Fibroblast of peridontal ligament (primary cell): Measurements from ENCODE around the gene LRRC37B.
"Not testable (repeated sequence)": the region's sequence is repeated elsewhere in the genome, so short reads cannot be mapped to it uniquely, and the experiment has no call there.

Source experiments
- DNase-seq: peaks from one replicate; pipeline ENCODE4 v3.0.0-alpha.2; 2010; ENCODE audit errors: extremely low read depth

Gene LRRC37B

DNA sequence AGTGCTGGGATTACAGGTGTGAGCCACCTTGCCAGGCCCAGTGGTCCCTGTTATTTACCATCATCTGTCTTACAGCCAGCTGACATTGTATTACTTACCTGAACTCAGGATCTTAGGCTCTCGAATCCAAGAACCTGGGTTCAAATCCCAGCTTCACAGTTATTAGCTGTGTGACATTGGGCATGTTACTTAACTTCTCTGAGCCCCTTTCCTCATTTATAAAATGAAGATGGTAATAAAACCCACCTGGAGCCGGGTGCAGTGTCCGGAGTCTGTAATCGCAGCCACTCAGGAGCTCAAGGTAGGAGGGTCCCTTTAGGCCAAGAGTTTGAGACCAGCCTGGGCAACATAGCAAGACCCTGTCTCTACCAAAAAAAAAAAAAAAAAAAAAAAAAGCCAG is 79.7 kb downstream of the LRRC37B start:
- not testable (repeated sequence) for DNase-seq

DNA sequence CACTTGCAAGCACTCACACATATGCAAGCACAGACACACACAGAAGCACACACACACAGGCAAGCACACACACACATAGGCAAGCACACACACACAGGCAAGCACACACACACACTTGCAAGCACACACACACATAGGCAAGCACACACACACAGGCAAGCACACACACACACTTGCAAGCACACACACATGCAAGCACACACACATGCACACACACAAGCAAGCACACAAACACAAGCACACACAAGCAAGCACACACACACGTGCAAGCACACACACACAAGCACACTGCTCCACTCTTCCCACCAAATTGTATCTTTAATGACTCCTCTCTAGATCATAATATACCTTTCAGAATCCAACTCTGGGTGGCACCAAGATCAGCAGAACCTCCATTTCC is 84.9 kb downstream of the LRRC37B start:
- not testable (repeated sequence) for DNase-seq

DNA sequence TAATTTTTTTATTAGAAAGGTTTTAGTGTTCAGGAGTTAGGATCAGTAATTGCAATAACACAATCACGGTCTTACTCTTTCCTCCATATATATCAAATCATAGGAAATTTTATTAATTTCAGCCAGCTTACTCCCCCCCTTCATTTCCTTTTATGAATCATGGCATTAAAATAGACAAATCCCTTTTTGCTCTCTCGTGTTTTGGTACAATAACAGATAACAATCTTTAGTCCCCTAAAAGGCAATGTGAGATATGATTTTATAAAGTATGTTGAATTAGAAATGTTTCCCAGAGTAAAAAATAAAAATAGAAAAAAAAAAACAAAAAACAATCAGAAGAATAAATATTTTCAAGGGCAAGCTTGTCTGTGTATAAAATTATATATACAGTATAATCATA is 92.5 kb downstream of the LRRC37B start:
- DNase-seq = no peak

DNA sequence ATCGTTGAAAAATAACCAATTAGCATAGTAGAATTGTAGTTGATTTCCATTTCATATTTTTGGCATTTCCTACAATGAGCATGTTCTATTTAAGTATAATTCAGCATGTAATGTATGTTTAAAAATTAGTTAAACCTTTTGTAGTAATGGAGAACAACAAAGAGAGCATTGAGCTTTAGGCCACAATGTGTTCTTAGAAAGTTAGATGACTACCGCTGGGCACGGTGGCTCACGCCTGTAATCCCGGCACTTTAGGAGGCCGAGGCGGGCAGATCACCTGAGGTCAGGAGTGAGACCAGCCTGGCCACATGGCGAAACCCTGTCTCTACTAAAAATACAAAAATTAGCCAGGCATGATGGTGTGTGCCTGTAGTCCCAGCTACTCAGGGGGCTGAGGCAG is 93.1 kb downstream of the LRRC37B start:
- DNase-seq = not testable (repeated sequence)

DNA sequence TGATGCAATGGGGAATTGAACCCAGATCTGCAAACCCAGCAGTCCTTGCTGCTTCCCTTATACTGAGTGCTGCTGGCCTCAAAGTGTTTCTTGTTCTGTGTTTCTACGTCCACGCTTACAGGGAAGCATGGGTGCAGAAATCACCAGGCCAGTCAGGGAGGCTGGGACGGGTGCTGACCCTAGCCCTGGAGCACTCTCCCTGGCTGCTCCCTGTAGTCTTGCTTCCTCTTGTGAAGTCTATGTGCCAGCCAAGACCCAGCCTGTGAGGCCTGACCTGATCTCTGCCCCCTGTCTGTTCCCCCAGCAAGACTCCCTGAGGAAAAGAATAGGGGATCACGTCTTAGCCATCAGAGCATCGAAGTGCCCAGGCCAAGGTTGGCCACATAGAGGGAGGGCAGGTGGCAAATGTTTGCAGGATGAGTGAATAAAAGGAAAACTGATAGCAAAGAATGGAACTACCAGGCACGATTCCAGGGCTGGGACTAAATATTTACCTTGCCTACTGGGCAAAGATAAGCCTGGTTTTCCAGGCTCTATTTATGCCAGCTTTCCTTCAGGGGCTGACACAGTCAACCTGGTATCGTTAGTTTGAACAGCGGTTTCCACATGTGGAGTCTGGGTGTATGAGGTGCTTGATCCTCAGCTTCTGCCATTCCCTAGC is 93.9 kb downstream of the LRRC37B start:
- DNase-seq = no peak

DNA sequence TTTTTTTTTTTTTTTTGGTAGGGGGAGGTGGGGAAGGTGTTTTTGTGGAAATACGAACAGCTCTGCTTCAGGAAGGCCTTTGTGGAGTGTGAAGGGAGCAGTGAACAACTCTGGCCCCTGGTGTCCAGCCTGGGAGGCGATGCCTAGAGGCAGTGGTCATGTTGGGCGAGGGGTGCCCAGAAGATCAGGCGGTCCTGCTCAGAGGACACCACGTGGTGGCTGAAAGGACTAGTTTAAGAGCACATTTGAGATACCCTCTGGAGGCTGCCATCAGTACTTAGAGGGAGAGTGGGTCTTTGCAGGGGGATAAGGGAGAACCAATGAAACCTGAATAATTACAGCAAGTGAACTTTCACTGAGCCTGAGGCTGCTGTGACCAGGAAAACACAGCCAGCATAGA is 95.0 kb downstream of the LRRC37B start:
- DNase-seq = no peak

DNA sequence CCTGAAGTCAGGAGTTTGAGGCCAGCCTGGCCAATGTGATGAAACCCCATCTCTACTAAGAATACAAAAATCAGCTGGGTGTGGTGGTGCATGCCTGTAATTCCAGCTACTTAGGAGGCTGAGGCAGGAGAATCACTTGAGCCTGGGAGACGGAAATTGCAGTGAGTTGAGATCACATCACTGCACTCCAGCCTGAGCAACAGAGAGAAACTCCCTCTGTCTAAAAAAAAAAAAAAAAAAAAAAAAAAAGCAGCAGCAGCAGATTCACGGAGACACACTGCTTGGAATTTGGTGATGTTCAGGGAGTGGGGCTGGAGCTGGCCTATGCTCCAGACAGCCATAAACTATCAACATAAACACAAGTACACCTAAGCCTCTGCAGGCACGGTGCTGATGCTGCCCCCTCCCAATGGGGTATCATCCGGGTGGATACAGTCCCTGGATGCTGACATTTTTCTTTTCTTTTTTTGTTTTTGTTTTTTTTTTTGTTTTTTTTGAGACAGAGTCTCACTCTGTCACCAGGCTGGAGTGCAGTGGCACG is 95.5 kb downstream of the LRRC37B start:
- peak; percentile 39 for DNase-seq
